HepG2 (cell line): ENCODE data around the gene PITHD1. TPM values are rescaled to one million over a fixed set of nuclear protein-coding genes. Genes with fewer than 3 reads are reported as not detected.

Source experiments
- AKNA ChIP-seq: sonication (generic); formaldehyde crosslinking; IDR thresholded peaks from 2 replicates; pipeline ENCODE4 v1.4.0; 2020; ENCODE audit warnings: missing genetic modification reagents, borderline replicate concordance
- ARID3A ChIP-seq: IDR thresholded peaks from 2 replicates; pipeline ENCODE4 v1.6.1; 2012; ENCODE audit warnings: low read depth, low read length, improper control_type of control experiment
- BCL6 ChIP-seq: IDR thresholded peaks from 2 replicates; pipeline ENCODE4 v1.6.1; 2016; ENCODE audit warnings: missing genetic modification reagents, missing compliant biosample characterization
- CENPT ChIP-seq: sonication (generic); formaldehyde crosslinking; IDR thresholded peaks from 2 replicates; pipeline ENCODE4 v1.8.0; 2022; ENCODE audit warnings: low read depth, mild to moderate bottlenecking, moderate library complexity, missing genetic modification reagents
- CREM ChIP-seq, 2 experiments: sonication (generic) in 1 of 2; formaldehyde crosslinking in 1 of 2; IDR thresholded peaks; 2 replicates each; pipeline versions ENCODE4 v1.4.0 to v1.6.1; 2016 to 2020; ENCODE audit warnings: antibody characterized with exemption in 1 of 2, mild to moderate bottlenecking in 1 of 2, missing genetic modification reagents in 1 of 2
- IRF9 ChIP-seq: sonication (generic); formaldehyde crosslinking; IDR thresholded peaks from 2 replicates; pipeline ENCODE4 v1.8.0; 2022; ENCODE audit warnings: missing genetic modification reagents, mild to moderate bottlenecking, borderline replicate concordance
- MXD3 ChIP-seq: IDR thresholded peaks from 2 replicates; pipeline ENCODE4 v1.6.1; 2016; ENCODE audit warnings: mild to moderate bottlenecking, missing biosample characterization, missing genetic modification reagents
- NAIF1 ChIP-seq: sonication (generic); formaldehyde crosslinking; IDR thresholded peaks from 2 replicates; pipeline ENCODE4 v1.5.0; 2020; ENCODE audit warnings: mild to moderate bottlenecking, missing genetic modification reagents, borderline replicate concordance
- PCBP1 ChIP-seq: fragments of 200-400 bp; formaldehyde crosslinking; IDR thresholded peaks from 2 replicates; pipeline ENCODE4 v1.6.1; 2017; ENCODE audit warnings: mild to moderate bottlenecking, low read depth, low read length, borderline replicate concordance
- PITX1 ChIP-seq: sonication (generic); formaldehyde crosslinking; IDR thresholded peaks from 2 replicates; pipeline ENCODE4 v1.5.1; 2020; ENCODE audit warnings: mild to moderate bottlenecking, missing genetic modification reagents
- ZBTB20 ChIP-seq: sonication (generic); formaldehyde crosslinking; IDR thresholded peaks from 2 replicates; pipeline ENCODE4 v1.8.1; 2023; ENCODE audit warnings: missing genetic modification reagents, low read depth, mild to moderate bottlenecking, borderline replicate concordance
- ZMYM3 ChIP-seq: sonication (generic); formaldehyde crosslinking; IDR thresholded peaks from 2 replicates; pipeline ENCODE4 v1.5.1; 2020; ENCODE audit warnings: mild to moderate bottlenecking, missing genetic modification reagents
- ZNF18 ChIP-seq: sonication (generic); formaldehyde crosslinking; IDR thresholded peaks from 2 replicates; pipeline ENCODE4 v1.8.0; 2022; ENCODE audit warnings: mild to moderate bottlenecking, missing genetic modification reagents; ENCODE audit not compliant: insufficient replicate concordance
- ZNF704 ChIP-seq: sonication (generic); formaldehyde crosslinking; IDR thresholded peaks from 2 replicates; pipeline ENCODE4 v1.8.1; 2023; ENCODE audit warnings: mild to moderate bottlenecking, inconsistent platforms, moderate library complexity, missing genetic modification reagents, borderline replicate concordance
- ZSCAN22 ChIP-seq: sonication (generic); formaldehyde crosslinking; IDR thresholded peaks from 2 replicates; pipeline ENCODE4 v1.4.0; 2020; ENCODE audit warnings: mild to moderate bottlenecking, missing genetic modification reagents
- polyA plus RNA-seq, 8 experiments: library from polyadenylated mRNA; depleted of rRNA in 3 of 8; stranded (reverse) in 7 of 8; unstranded in 1 of 8; fragments of >200 nt; fragmentation: Illumina TruSeq in 4 of 8; extraction: Trizol in 4 of 8; gene quantifications; 2 replicates each; pipeline versions ENCODE4 v1.2.1 to v1.2.3, GENCODE V29; 2011 to 2016; ENCODE audit warnings: low read depth in 4 of 8, missing spikeins in 1 of 8, mixed read lengths in 1 of 8; ENCODE audit not compliant: insufficient read depth in 1 of 8
- total RNA-seq, 5 experiments: library from RNA; depleted of rRNA; stranded (reverse); fragments of >200 nt; fragmentation: Illumina TruSeq; extraction: Trizol; gene quantifications; 2 replicates each; pipeline ENCODE4 v1.2.3, GENCODE V29; 2016; ENCODE audit warnings: low read depth in 1 of 5

Gene PITHD1
- total and polyA plus RNA-seq, 2 of the 13 experiments (the other 11 are each of a cell fraction or from before 2014, with no cell fraction given): 28.0 to 37.3 TPM

GRCh38 chr1:23777979-23778814 is at the start of gene PITHD1 (continued):
- TF ChIP-seq MXD3 (CRISPR knock-in tag) (no peak; the same call in 1 of the 2 replicates), ZSCAN22 (CRISPR knock-in tag) (no peak), AKNA (CRISPR knock-in tag) (no peak), BCL6 (CRISPR knock-in tag) (no peak), ARID3A (no peak), ZMYM3 (CRISPR knock-in tag) (no peak), NAIF1 (CRISPR knock-in tag) (peak; percentile 37; the same call in 1 of the 2 replicates), IRF9 (peak; percentile 78; the same call in 1 of the 2 replicates), CENPT (CRISPR knock-in tag) (no peak), PCBP1 (no peak), CREM (IDR thresholded peaks at IDR 0.05) (peak; percentile 90), CREM (CRISPR knock-in tag; IDR thresholded peaks at IDR 0.05) (peak; percentile 55; the same call in 1 of the 2 replicates), ZNF704 (CRISPR knock-in tag) (peak; percentile 56; the same call in 1 of the 2 replicates), ZNF18 (CRISPR knock-in tag) (no peak), PITX1 (peak; percentile 65; the same call in 1 of the 2 replicates), ZBTB20 (CRISPR knock-in tag) (no peak; the same call in 1 of the 2 replicates)
